GM23248 (cell line): Measurements from ENCODE around the gene SALL1. TPM values are rescaled to one million over a fixed set of nuclear protein-coding genes. Genes with fewer than 3 reads are reported as not detected.

Experiments
- DNase-seq: peaks from one replicate; pipeline ENCODE4 v3.0.0-alpha.2; 2015
- H2AFZ ChIP-seq: fragments of 200-600 bp; sonication (generic); 2 replicates; pipeline ENCODE4 v1.6.1; 2016; ENCODE audit warnings: antibody characterized with exemption
- H3F3A ChIP-seq: fragments of 200-600 bp; sonication (generic); 2 replicates; pipeline ENCODE4 v1.6.1; 2016; ENCODE audit warnings: mild to moderate bottlenecking, antibody characterized with exemption, mixed run types; ENCODE audit not compliant: insufficient read depth
- H3K27ac ChIP-seq: fragments of 200-600 bp; sonication (generic); 2 replicates; pipeline ENCODE4 v1.5.1; 2016; ENCODE audit warnings: mild to moderate bottlenecking
- H3K27me3 ChIP-seq: fragments of 200-600 bp; sonication (generic); replicated peaks from 2 replicates; pipeline ENCODE4 v1.6.1; 2016; ENCODE audit warnings: mild to moderate bottlenecking; ENCODE audit not compliant: insufficient read depth
- H3K36me3 ChIP-seq: fragments of 200-600 bp; sonication (generic); 2 replicates; pipeline ENCODE4 v1.6.1; 2016; ENCODE audit warnings: low read depth, mild to moderate bottlenecking
- H3K4me1 ChIP-seq: fragments of 200-600 bp; sonication (generic); 2 replicates; pipeline ENCODE4 v1.6.1; 2016; ENCODE audit warnings: mild to moderate bottlenecking; ENCODE audit not compliant: insufficient read depth
- H3K4me2 ChIP-seq: fragments of 200-600 bp; sonication (generic); one replicate; pipeline ENCODE4 v1.6.1; 2016; ENCODE audit warnings: mild to moderate bottlenecking; ENCODE audit not compliant: unreplicated experiment
- H3K4me3 ChIP-seq: fragments of 200-600 bp; sonication (generic); 2 replicates; pipeline ENCODE4 v1.5.1; 2016; ENCODE audit warnings: mild to moderate bottlenecking
- H3K79me2 ChIP-seq: fragments of 200-600 bp; sonication (generic); 2 replicates; pipeline ENCODE4 v1.6.1; 2016; ENCODE audit warnings: mild to moderate bottlenecking; ENCODE audit not compliant: insufficient read depth
- H3K9ac ChIP-seq: fragments of 200-600 bp; sonication (generic); 2 replicates; pipeline ENCODE4 v1.6.1; 2016; ENCODE audit warnings: mild to moderate bottlenecking
- H3K9me2 ChIP-seq: fragments of 200-600 bp; sonication (generic); 2 replicates; pipeline ENCODE4 v1.6.1; 2016; ENCODE audit warnings: mixed run types, mild to moderate bottlenecking, moderate library complexity; ENCODE audit not compliant: insufficient read depth
- H3K9me3 ChIP-seq: fragments of 200-600 bp; sonication (generic); one replicate; pipeline ENCODE4 v1.6.1; 2017; ENCODE audit warnings: low read depth
- H4K20me1 ChIP-seq: fragments of 200-600 bp; sonication (generic); 2 replicates; pipeline ENCODE4 v1.6.0; 2016; ENCODE audit not compliant: insufficient read depth
- EZH2 ChIP-seq: fragments of 200-600 bp; sonication (generic); IDR thresholded peaks from 2 replicates; pipeline ENCODE4 v1.6.1; 2018; ENCODE audit warnings: antibody characterized with exemption, mild to moderate bottlenecking; ENCODE audit not compliant: insufficient read depth, poor library complexity, severe bottlenecking
- EZH2phosphoT487 ChIP-seq: fragments of 200-600 bp; sonication (generic); IDR thresholded peaks from 2 replicates; pipeline ENCODE4 v1.6.1; 2018; ENCODE audit warnings: antibody characterized with exemption, moderate library complexity, mild to moderate bottlenecking, low read depth; ENCODE audit not compliant: insufficient read depth
- WGBS, 2 experiments: methylation state at CpG; one replicate each; pipeline ENCODE4 v1.1.6; 2015 to 2017; ENCODE audit warnings: low lambda C conversion rate in 2 of 2, low coverage in 1 of 2; ENCODE audit errors: missing lambda C conversion rate in 2 of 2; 5-methylcytosine and 5-hydroxymethylcytosine counted together
- in situ Hi-C: fragments of 300-500 bp; cut with MboI; formaldehyde crosslinking; loops from 2 replicates; pipeline ENCODE4 v1.15.0; 2020
- polyA plus RNA-seq: library from polyadenylated mRNA; unstranded; fragments of >200 nt; fragmentation: Nextera tagmentation; extraction: Ambion mirVana; gene quantifications from 2 replicates; pipeline ENCODE4 v1.2.1, GENCODE V29; 2016
- total RNA-seq: library from RNA; depleted of rRNA; stranded (reverse); fragments of >200 nt; shearing (Covaris generic); gene quantifications from 2 replicates; pipeline ENCODE4 v1.2.3, GENCODE V29; 2014

SALL1 gene
- total and polyA plus RNA-seq, 2 experiments from 2014 or later: 1.7 to 2.6 TPM

- H3K9me2 ChIP-seq: no peaks in the 10 kb centered on the region
- no peak overlapping the region for H3K9ac ChIP-seq
- 83 to 95% methylated on average over 5 to 15 of the region's 15 CpGs for whole genome bisulfite sequencing, 2 experiments
Measured at GRCh38 chr16:51140112-51140511, 11.0 kb downstream of the SALL1 start.

GRCh38 chr16:51139568-51139967, 11.5 kb downstream of the SALL1 start:
- H3K36me3 ChIP-seq: peaks cover 12% of the 10 kb centered on the region
- no peak overlapping the region for H3K9ac ChIP-seq
- no peaks in the 10 kb centered on the region for H4K20me1 ChIP-seq
- H3K27me3 ChIP-seq: no peaks in the 10 kb centered on the region
- no peak for DNase-seq
- TF ChIP-seq EZH2phosphoT487: no peak
- no peak for TF ChIP-seq EZH2
- H3K4me2 ChIP-seq: no peak overlapping the region
- WGBS, 2 experiments: 90 to 91% methylated on average over 11 of the region's 11 CpGs
- no peaks in the 10 kb centered on the region for H3K9me3 ChIP-seq
- in situ Hi-C loops: no loop called here
- no peak overlapping the region for H3K4me3 ChIP-seq
- H3K9me2 ChIP-seq: no peaks in the 10 kb centered on the region
- no peaks in the 10 kb centered on the region for H3K4me1 ChIP-seq
- H3F3A ChIP-seq: no peaks in the 10 kb centered on the region
- H3K79me2 ChIP-seq: peaks cover 64% of the 10 kb centered on the region
- H2AFZ ChIP-seq: no peak overlapping the region
- no peak overlapping the region for H3K27ac ChIP-seq

More at GRCh38 chr16:51140112-51140511, 11.0 kb downstream of the SALL1 start:
- DNase-seq: no peak
- Histone ChIP-seq H3K79me2 (peaks cover 70% of the 10 kb centered on the region), H3K9me3 (no peaks in the 10 kb centered on the region), H3K27me3 (no peaks in the 10 kb centered on the region), H3K4me2 (no peak overlapping the region), H3K4me3 (no peak overlapping the region), H3K4me1 (no peaks in the 10 kb centered on the region), H4K20me1 (no peaks in the 10 kb centered on the region), H3K36me3 (peaks cover 12% of the 10 kb centered on the region), H2AFZ (no peak overlapping the region), H3F3A (no peaks in the 10 kb centered on the region), H3K27ac (no peak overlapping the region)
- in situ Hi-C loops: no loop called here
- TF ChIP-seq EZH2phosphoT487: no peak
- TF ChIP-seq EZH2: no peak

- no peak overlapping the region for H3K9ac ChIP-seq
- in situ Hi-C loops: no loop called here
- no peaks in the 10 kb centered on the region for H4K20me1 ChIP-seq
- TF ChIP-seq EZH2 (no peak), EZH2phosphoT487 (no peak)
- no peaks in the 10 kb centered on the region for H3K9me3 ChIP-seq
- H3K27me3 ChIP-seq: no peaks in the 10 kb centered on the region
- H2AFZ ChIP-seq: no peak overlapping the region
- peaks cover 50% of the 10 kb centered on the region for H3K79me2 ChIP-seq
- 95 to 98% methylated on average over 10 of the region's 10 CpGs for WGBS, 2 experiments
- no peak overlapping the region for H3K27ac ChIP-seq
- H3K4me3 ChIP-seq: no peak overlapping the region
- H3F3A ChIP-seq: no peaks in the 10 kb centered on the region
- no peaks in the 10 kb centered on the region for H3K4me1 ChIP-seq
- no peaks in the 10 kb centered on the region for H3K9me2 ChIP-seq
- H3K36me3 ChIP-seq: peaks cover 12% of the 10 kb centered on the region
- no peak overlapping the region for H3K4me2 ChIP-seq
- no peak for DNase-seq
Measured at GRCh38 chr16:51138178-51138577, 12.9 kb downstream of the SALL1 start.

- Histone ChIP-seq H3K27me3 (no peaks in the 10 kb centered on the region), H3K4me3 (no peak overlapping the region), H3K4me2 (no peak overlapping the region), H3K36me3 (peaks cover 12% of the 10 kb centered on the region), H3K9ac (no peak overlapping the region), H3K4me1 (no peaks in the 10 kb centered on the region), H3K79me2 (peaks cover 40% of the 10 kb centered on the region), H3K27ac (no peak overlapping the region), H3K9me2 (no peaks in the 10 kb centered on the region), H2AFZ (no peak overlapping the region), H3K9me3 (no peaks in the 10 kb centered on the region), H3F3A (no peaks in the 10 kb centered on the region), H4K20me1 (no peaks in the 10 kb centered on the region)
- in situ Hi-C loops: no loop called here
- TF ChIP-seq EZH2: no peak
- no peak for TF ChIP-seq EZH2phosphoT487
- WGBS, 2 experiments: 92% methylated on average over 17 to 18 of the region's 18 CpGs
- DNase-seq: no peak
Measured at GRCh38 chr16:51137097-51137496, 14.0 kb downstream of the SALL1 start.

- Histone ChIP-seq H3K9me2 (no peaks in the 10 kb centered on the region), H4K20me1 (no peaks in the 10 kb centered on the region), H3K4me2 (peak overlapping the region; percentile 62), H3K9ac (no peak overlapping the region), H3K4me3 (peak overlapping the region; percentile 67), H3K36me3 (peaks cover 12% of the 10 kb centered on the region), H3K27me3 (no peaks in the 10 kb centered on the region), H2AFZ (peak overlapping the region; percentile 68), H3F3A (no peaks in the 10 kb centered on the region), H3K27ac (no peak overlapping the region), H3K9me3 (no peaks in the 10 kb centered on the region), H3K79me2 (peaks cover 20% of the 10 kb centered on the region), H3K4me1 (no peaks in the 10 kb centered on the region)
- TF ChIP-seq EZH2 (no peak), EZH2phosphoT487 (no peak)
- in situ Hi-C loops: no loop called here
- DNase-seq: no peak
- WGBS, 2 experiments: 30 to 44% methylated on average over 17 to 33 of the region's 34 CpGs
Measured at GRCh38 chr16:51134876-51135275, 16.2 kb downstream of the SALL1 start.
